HG03575 (cell line): ENCODE data around the gene POMZP3.
A peak's percentile ranks its signal among the peaks of the same experiment; 100 is the strongest.
"Not testable (repeated sequence)": the region's sequence is repeated elsewhere in the genome, so short reads cannot be mapped to it uniquely, and the experiment has no call there.

Experiments used
- ATAC-seq: cut with Tn5 transposase; IDR thresholded peaks from one replicate; pipeline ENCODE4 v1.9.1; 2021; ENCODE audit not compliant: unreplicated experiment, insufficient number of reproducible peaks, low FRiP score; ENCODE audit errors: extremely low read depth

Gene POMZP3

GRCh38 chr7:76591602-76592304, 35.3 kb downstream of the POMZP3 start:
- ATAC-seq, result peak; percentile 48

- not testable (repeated sequence) for ATAC-seq
These were observed 36.0 kb downstream of the POMZP3 start for GRCh38 chr7:76591033-76591432.

GRCh38 chr7:76588586-76588985, 38.5 kb downstream of the POMZP3 start:
- not testable (repeated sequence) for ATAC-seq

- ATAC-seq, result not testable (repeated sequence)
These were observed 40.3 kb downstream of the POMZP3 start for GRCh38 chr7:76586585-76587315.

GRCh38 chr7:76583636-76584281, 43.3 kb downstream of the POMZP3 start:
- ATAC-seq, result not testable (repeated sequence)

- ATAC-seq, result not testable (repeated sequence)
These were observed 44.0 kb downstream of the POMZP3 start for GRCh38 chr7:76582848-76583631.

GRCh38 chr7:76575919-76576655, 51.0 kb downstream of the POMZP3 start:
- ATAC-seq, result not testable (repeated sequence)

GRCh38 chr7:76575431-76575830, 51.6 kb downstream of the POMZP3 start:
- not testable (repeated sequence) for ATAC-seq

GRCh38 chr7:76572296-76572695, 54.8 kb downstream of the POMZP3 start:
- ATAC-seq, result not testable (repeated sequence)

GRCh38 chr7:76570324-76570775, 56.7 kb downstream of the POMZP3 start:
- not testable (repeated sequence) for ATAC-seq

- not testable (repeated sequence) for ATAC-seq
These were observed 58.3 kb downstream of the POMZP3 start for GRCh38 chr7:76568742-76569141.

- ATAC-seq, result not testable (repeated sequence)
These were observed 59.3 kb downstream of the POMZP3 start for GRCh38 chr7:76567753-76568152.

- ATAC-seq, result not testable (repeated sequence)
These were observed 59.8 kb downstream of the POMZP3 start for GRCh38 chr7:76567311-76567710.

GRCh38 chr7:76565001-76565400, 62.1 kb downstream of the POMZP3 start:
- ATAC-seq, result not testable (repeated sequence)

GRCh38 chr7:76561342-76561741, 65.7 kb downstream of the POMZP3 start:
- ATAC-seq, result not testable (repeated sequence)

GRCh38 chr7:76560157-76560556, 66.9 kb downstream of the POMZP3 start:
- ATAC-seq, result not testable (repeated sequence)
